Measurements from ENCODE around the gene RLF. TPM values are rescaled to one million over a fixed set of nuclear protein-coding genes. Genes with fewer than 3 reads are reported as not detected.

Gene RLF, protein sequence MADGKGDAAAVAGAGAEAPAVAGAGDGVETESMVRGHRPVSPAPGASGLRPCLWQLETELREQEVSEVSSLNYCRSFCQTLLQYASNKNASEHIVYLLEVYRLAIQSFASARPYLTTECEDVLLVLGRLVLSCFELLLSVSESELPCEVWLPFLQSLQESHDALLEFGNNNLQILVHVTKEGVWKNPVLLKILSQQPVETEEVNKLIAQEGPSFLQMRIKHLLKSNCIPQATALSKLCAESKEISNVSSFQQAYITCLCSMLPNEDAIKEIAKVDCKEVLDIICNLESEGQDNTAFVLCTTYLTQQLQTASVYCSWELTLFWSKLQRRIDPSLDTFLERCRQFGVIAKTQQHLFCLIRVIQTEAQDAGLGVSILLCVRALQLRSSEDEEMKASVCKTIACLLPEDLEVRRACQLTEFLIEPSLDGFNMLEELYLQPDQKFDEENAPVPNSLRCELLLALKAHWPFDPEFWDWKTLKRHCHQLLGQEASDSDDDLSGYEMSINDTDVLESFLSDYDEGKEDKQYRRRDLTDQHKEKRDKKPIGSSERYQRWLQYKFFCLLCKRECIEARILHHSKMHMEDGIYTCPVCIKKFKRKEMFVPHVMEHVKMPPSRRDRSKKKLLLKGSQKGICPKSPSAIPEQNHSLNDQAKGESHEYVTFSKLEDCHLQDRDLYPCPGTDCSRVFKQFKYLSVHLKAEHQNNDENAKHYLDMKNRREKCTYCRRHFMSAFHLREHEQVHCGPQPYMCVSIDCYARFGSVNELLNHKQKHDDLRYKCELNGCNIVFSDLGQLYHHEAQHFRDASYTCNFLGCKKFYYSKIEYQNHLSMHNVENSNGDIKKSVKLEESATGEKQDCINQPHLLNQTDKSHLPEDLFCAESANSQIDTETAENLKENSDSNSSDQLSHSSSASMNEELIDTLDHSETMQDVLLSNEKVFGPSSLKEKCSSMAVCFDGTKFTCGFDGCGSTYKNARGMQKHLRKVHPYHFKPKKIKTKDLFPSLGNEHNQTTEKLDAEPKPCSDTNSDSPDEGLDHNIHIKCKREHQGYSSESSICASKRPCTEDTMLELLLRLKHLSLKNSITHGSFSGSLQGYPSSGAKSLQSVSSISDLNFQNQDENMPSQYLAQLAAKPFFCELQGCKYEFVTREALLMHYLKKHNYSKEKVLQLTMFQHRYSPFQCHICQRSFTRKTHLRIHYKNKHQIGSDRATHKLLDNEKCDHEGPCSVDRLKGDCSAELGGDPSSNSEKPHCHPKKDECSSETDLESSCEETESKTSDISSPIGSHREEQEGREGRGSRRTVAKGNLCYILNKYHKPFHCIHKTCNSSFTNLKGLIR (N-terminal part only)
- 4.0 to 6.7 TPM (median 5.4 TPM) in 5 replicates for total RNA-seq (2022; extraction: Qiagen RNA extraction; ENCODE audit: low read depth)

GRCh38 chr1:40161125-40161887 is at the start of gene RLF:
Gene RLF (plus strand): TSS chr1:40161387. CDS start chr1:40161400, 13 bp downstream.

GRCh38 chr1:40247655-40248054 is 86.5 kb downstream of the RLF start, which contains the start of gene TMCO2:
Gene TMCO2 (plus strand): TSS chr1:40247937. CDS start chr1:40247994, 57 bp downstream.

DNA sequence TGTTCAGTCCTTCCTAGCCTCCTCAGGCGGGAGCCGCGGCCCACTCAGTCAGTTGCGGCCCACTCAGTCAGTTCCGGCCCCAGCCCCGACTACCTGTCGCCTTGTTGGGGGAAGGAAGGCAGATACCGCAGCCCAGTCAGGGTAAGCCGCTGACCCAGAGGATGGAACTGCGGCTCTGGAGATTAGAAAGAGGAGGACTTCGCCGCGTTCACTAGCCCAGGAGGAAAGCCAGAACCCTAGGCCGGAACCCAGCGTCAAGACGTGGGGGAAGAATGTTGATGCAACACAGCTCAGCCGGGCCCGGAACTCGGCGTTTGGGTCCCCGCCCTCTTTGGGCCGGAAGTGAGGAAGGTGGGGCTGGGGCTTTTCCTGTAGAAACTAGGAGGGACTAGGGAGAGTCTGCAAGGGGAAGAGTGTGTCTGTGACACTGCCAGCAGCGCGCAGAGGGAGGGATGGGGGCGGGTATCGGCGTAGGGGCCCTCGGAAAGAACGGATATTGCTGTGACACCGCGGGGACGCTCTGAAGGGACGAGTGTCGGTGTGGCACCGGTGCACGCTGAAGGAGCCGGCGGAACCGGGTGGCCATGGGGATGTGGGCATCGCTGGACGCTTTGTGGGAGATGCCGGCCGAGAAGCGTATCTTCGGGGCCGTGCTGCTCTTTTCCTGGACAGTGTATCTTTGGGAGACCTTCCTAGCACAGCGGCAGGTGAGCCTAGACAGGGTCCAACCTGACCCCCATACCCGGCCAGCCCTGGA is 96.7 kb downstream of the RLF start, which contains the start of gene ZMPSTE24:
Gene ZMPSTE24 (plus strand): TSS at position 549 of the 757 bp plus-strand sequence. CDS start 36 bp downstream, at position 585.

Other genes starting within 250 kb of the RLF start
- 3.8 to 5.2 TPM (median 4.3 TPM) in 5 replicates for gene MFSD2A, start 206.2 kb upstream of the RLF start, total RNA-seq (2022; extraction: Qiagen RNA extraction; ENCODE audit: low read depth)
- 214 to 289 TPM (median 235 TPM) in 5 replicates for gene CAP1, start 120.7 kb upstream of the RLF start, total RNA-seq (2022; extraction: Qiagen RNA extraction; ENCODE audit: low read depth)
- 62.5 to 82.0 TPM (median 64.9 TPM) in 5 replicates for gene PPT1, start 64.1 kb upstream of the RLF start, total RNA-seq (2022; extraction: Qiagen RNA extraction; ENCODE audit: low read depth)
- gene TMCO2, start 86.5 kb downstream of the RLF start, total RNA-seq (2022; extraction: Qiagen RNA extraction; ENCODE audit: low read depth) = not detected in 5 replicates
- gene ZMPSTE24, start 96.8 kb downstream of the RLF start, total RNA-seq (2022; extraction: Qiagen RNA extraction; ENCODE audit: low read depth) = 20.4 to 42.8 TPM (median 36.6 TPM) in 5 replicates
- 0.23 to 0.48 TPM (median 0.24 TPM) in 3 of 5 replicates, not detected in the others for gene COL9A2, start 155.9 kb downstream of the RLF start, total RNA-seq (2022; extraction: Qiagen RNA extraction; ENCODE audit: low read depth)
- gene SMAP2, start 212.3 kb downstream of the RLF start, total RNA-seq (2022; extraction: Qiagen RNA extraction; ENCODE audit: low read depth) = 9.4 to 12.3 TPM (median 9.7 TPM) in 5 replicates